HG03280 (cell line): ENCODE results near the gene ULK2.
"Not testable (repeated sequence)": the region's sequence is repeated elsewhere in the genome, so short reads cannot be mapped to it uniquely, and the experiment has no call there.

Experiments
- ATAC-seq: cut with Tn5 transposase; IDR thresholded peaks from one replicate; pipeline ENCODE4 v1.9.1; 2021; ENCODE audit warnings: mild to moderate bottlenecking, moderate library complexity; ENCODE audit not compliant: unreplicated experiment

The ULK2 gene

GRCh38 chr17:19867329-19868078 is at the start of gene ULK2:
Gene ULK2, minus strand, starts transcription at chr17:19867936. Its CDS starts 519 bp downstream, at chr17:19867417.
- peak; percentile 62 for ATAC-seq

GRCh38 chr17:19915245-19915978 is 47.7 kb upstream of the ULK2 start:
- ATAC-seq = no peak

GRCh38 chr17:19911033-19911432 is 43.3 kb upstream of the ULK2 start:
- no peak for ATAC-seq

- no peak for ATAC-seq
These were observed 41.4 kb upstream of the ULK2 start for GRCh38 chr17:19909139-19909538.

- ATAC-seq = no peak
These were observed 37.8 kb upstream of the ULK2 start for GRCh38 chr17:19905502-19905901.

- no peak for ATAC-seq
These were observed 37.2 kb upstream of the ULK2 start for GRCh38 chr17:19904924-19905323.

- ATAC-seq = no peak
These were observed 36.7 kb upstream of the ULK2 start for GRCh38 chr17:19904412-19904811.

GRCh38 chr17:19900809-19901208 is 33.1 kb upstream of the ULK2 start:
- no peak for ATAC-seq

GRCh38 chr17:19897903-19898302 is 30.2 kb upstream of the ULK2 start:
- no peak for ATAC-seq

- ATAC-seq = no peak
These were observed 29.5 kb upstream of the ULK2 start for GRCh38 chr17:19897090-19897837.

- ATAC-seq = no peak
These were observed 28.9 kb upstream of the ULK2 start for GRCh38 chr17:19896679-19897078.

GRCh38 chr17:19890554-19890953 is 22.8 kb upstream of the ULK2 start:
- not testable (repeated sequence) for ATAC-seq

GRCh38 chr17:19890001-19890400 is 22.3 kb upstream of the ULK2 start:
- ATAC-seq = not testable (repeated sequence)

GRCh38 chr17:19886116-19886515 is 18.4 kb upstream of the ULK2 start:
- ATAC-seq = no peak

GRCh38 chr17:19883537-19884215 is 15.9 kb upstream of the ULK2 start:
- no peak for ATAC-seq

GRCh38 chr17:19880393-19880792 is 12.7 kb upstream of the ULK2 start:
- no peak for ATAC-seq

GRCh38 chr17:19877364-19877945 is 9.7 kb upstream of the ULK2 start:
- ATAC-seq = no peak

- no peak for ATAC-seq
These were observed 8.9 kb upstream of the ULK2 start for GRCh38 chr17:19876529-19877161.

- no peak for ATAC-seq
These were observed 6.5 kb upstream of the ULK2 start for GRCh38 chr17:19874256-19874655.

- no peak for ATAC-seq
These were observed 5.6 kb upstream of the ULK2 start for GRCh38 chr17:19873346-19873745.
